Left renal pelvis (tissue), 4 donors: ENCODE measurements around the gene EMSY. TPM values are rescaled to one million over a fixed set of nuclear protein-coding genes. Genes with fewer than 3 reads are reported as not detected.

ENCODE experiments used
- DNase-seq, 4 donors: peaks; one replicate each; pipeline ENCODE4 v3.0.0-alpha.2; 2013; ENCODE audit warnings: low read depth in 4 of 4, low spot score in 3 of 4
- polyA plus RNA-seq, 4 donors: library from polyadenylated mRNA; unstranded; fragments of 120-200 nt; gene quantifications; one replicate each; pipeline ENCODE4 v1.2.1, GENCODE V29; 2013; ENCODE audit not compliant: insufficient read length in 4 of 4

EMSY gene
- polyA plus RNA-seq, 4 donors: 28.6 to 34.7 (median 30.3) TPM

DNA sequence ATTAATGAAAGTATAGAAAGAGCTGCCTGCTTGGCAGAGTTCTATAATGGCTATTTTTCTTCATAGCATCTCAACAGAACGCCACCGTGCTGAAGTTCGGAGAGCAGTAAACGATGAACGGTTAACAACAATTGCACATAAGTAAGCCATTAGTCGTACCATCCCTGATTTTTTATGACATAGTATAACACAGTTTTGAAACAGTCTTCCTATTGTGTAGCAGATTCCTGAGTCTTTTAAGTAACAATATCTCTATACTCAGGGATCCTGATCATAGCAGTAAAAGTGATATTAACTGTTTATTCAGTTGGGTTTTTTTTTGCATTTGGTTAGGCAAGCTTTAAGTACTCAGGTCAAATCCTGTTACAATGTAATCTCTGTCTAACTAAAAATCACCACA is 8.4 kb downstream of the EMSY start:
- DNase-seq: no peak

DNA sequence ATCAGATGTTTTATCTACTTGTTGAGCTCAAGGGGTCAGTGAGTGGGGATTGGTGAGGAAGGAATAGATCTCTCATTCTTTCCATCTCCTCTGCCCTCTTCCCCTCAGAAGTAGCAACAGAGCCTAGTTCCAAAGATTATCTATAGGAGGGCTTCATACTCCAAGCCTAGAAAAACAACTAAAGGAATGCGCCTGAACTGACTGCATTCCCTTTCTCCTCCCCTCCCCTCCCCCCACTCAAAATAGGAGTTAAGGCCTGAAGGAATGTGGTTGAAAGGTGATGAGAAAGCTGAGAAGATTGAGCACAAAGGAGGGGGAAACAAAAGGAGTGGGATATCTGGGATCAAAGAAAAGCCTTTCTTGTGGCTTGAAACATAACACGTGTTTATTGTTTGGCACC is 10.5 kb downstream of the EMSY start:
- no peak for DNase-seq

DNA sequence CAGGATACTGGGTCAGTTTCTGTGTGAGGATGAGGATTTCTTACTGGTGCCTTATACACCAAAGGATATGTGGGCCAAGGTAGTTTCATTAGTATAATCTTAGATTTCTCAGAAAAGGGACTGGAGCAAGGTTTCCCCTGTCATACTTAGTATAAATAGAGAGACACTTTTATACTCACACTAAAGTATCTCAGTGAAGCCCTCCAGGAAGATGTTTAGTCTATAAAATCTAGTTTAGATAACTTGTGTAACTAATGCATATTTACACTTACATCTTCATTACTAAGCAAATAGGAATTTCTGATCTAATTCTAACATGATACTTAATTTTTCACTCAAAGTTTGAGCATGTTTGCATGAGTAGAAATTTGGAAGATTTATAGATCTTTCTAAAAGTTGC is 11.1 kb downstream of the EMSY start:
- no peak for DNase-seq

GRCh38 chr11:76456571-76456970 is 11.8 kb downstream of the EMSY start:
- DNase-seq: no peak

GRCh38 chr11:76459299-76459698 is 14.5 kb downstream of the EMSY start:
- DNase-seq: no peak

- no peak for DNase-seq
Observed at GRCh38 chr11:76459846-76460245, 15.0 kb downstream of the EMSY start.

DNA sequence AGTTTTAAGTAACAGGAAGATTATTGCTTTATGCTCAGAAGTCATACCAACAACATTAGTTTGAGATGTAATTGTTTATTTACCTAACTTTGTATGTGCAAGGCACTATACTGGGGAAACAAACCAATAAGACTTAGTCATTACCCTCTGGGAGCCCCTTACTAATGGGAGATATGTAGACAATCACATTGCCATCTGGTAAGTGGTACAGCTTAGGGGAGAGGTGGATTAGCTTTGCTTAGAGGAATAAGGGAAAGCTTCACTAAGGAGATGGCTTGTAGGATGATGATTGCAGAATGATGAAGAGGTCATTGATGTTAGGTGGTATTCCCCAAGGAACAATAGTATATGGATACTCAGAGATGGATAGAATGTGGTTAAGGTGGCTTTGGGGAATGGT is 17.5 kb downstream of the EMSY start:
- no peak for DNase-seq

- no peak for DNase-seq
Observed at GRCh38 chr11:76465701-76466100, 20.9 kb downstream of the EMSY start.

GRCh38 chr11:76466666-76467065 is 21.8 kb downstream of the EMSY start:
- no peak for DNase-seq

GRCh38 chr11:76469141-76469540 is 24.3 kb downstream of the EMSY start:
- DNase-seq: no peak

DNA sequence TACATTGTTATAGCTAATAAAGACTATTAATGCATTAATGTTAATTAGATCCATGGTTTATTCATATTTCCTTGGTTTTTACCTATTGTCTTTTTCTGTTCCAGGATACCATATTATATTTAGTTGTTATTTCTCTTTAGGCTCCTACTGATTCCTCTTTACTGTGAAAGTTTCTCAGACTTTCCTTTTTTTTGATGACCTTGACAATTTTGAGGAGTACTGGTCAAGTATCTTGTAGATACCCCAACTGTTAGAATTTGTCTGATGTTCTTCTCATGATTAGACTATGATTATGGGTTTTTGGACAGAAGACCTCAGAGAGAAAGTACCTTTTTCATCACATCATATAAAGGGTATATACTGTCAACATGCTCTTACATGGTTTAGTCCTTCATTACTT is 26.6 kb downstream of the EMSY start:
- DNase-seq: no peak

GRCh38 chr11:76480241-76480640 is 35.4 kb downstream of the EMSY start:
- DNase-seq: no peak

GRCh38 chr11:76491644-76492043 is 46.8 kb downstream of the EMSY start:
- DNase-seq: no peak

DNA sequence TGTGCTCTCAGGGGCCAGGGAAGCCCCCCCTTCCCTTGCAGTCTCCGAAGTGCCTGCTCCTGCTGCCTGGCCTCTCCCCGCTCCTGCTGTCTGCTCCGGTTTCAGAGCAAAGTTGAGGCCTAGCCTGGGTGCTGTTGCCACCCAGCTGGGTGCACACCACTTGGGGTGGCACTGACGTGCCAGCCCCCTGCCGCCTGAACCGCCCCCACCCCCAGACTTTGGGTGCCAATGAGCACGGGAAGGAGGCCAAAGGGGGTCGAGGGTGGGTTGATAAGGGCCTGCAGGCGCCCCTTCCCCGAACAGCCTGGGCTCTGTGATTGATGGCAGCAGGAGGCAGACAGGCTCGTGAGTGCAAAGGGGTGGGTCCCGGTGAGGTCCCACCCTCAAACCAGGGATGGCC is 48.2 kb downstream of the EMSY start:
- DNase-seq: no peak

DNA sequence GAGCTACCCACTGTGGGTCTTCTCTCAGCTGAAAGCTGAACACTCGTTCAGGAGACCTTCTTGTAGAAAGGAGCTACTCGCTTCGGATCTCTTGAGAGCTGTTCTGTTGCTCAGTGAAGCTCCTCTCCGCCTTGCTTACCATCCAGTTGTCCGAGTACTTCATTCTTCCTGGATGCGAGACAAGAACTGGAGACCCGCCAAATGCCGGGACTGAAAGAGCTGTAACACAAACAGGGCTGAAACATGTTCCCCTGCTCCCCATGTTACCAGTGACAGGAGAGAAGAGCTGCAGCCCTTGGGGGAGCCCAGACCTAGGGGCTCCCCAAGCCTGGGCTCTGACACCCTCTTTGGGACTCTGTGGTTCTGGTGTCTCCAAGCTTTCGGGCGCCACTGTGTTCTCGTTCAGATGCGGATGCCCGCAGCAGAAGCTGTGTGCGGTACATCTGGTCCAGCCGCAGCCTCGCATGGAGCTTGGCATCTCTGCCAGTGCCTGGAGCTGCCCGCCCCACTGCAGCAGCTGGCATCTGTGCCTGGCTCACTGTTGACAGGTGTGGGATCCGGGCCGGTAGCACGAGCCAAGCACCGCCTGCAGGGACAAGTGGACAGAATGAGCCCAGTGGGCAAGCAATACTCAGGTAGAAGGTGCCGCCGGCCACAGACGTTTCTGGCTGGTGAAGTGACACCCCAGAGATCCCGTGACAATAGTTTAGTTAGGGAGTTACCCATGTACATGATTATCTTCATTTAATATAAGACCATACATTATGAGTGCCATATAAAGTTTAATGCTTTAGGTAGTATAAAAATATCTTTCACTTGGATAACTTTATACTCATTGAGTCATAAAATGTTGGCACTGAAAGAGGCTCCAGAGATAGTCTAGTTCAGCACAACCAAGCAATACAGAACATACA is 49.1 kb downstream of the EMSY start:
- no peak for DNase-seq

GRCh38 chr11:76495019-76495418 is 50.2 kb downstream of the EMSY start:
- DNase-seq: no peak

- no peak for DNase-seq
Observed at GRCh38 chr11:76496174-76496573, 51.4 kb downstream of the EMSY start.

- no peak for DNase-seq
Observed at GRCh38 chr11:76501526-76502202, 56.8 kb downstream of the EMSY start.

GRCh38 chr11:76506833-76507232 is 62.0 kb downstream of the EMSY start:
- DNase-seq: no peak

GRCh38 chr11:76510060-76511047 is 65.5 kb downstream of the EMSY start:
- no peak for DNase-seq
